SH-SY5Y (cell line): ENCODE measurements around the gene SDSL.

Experiments used
- GATA2 ChIP-seq: IDR thresholded peaks from 2 replicates; pipeline ENCODE4 v1.6.1; 2011; ENCODE audit warnings: mild to moderate bottlenecking, low read depth, low read length
- GATA3 ChIP-seq: IDR thresholded peaks from 2 replicates; pipeline ENCODE4 v1.6.1; 2011; ENCODE audit warnings: low read depth, mild to moderate bottlenecking, low read length, moderate library complexity

DNA sequence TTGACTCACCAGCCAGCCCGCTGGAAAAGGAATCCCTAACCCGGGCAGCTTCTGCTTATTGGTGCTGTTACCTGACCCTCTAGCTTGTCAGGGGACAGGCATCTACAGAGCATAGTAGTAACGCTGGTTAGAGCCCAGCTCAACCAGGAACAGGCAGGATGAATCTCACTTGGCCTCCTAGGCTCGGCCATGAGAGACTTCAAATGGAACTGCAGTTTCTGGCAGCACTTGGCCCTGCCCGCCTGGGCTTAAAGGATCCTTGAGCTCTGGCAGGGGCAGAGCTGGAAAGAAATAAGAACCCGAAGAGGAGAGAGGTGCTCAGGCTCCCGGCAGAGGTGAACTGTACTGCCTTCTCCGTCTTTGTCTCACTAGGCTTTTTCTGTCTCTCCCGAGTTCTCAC, 51.8 kb downstream of the SDSL start:
- no peak for TF ChIP-seq GATA3
- no peak for TF ChIP-seq GATA2
